B cell (primary cell): ENCODE measurements around the gene RPTOR. TPM values are rescaled to one million over a fixed set of nuclear protein-coding genes. Genes with fewer than 3 reads are reported as not detected.

Source experiments
- ATAC-seq: fragments of 200-7000 bp; cut with Tn5 transposase; one replicate; pipeline ENCODE4 v1.10.0; 2021; ENCODE audit warnings: low read depth, mild to moderate bottlenecking, moderate number of reproducible peaks, moderate library complexity
- CTCF ChIA-PET: fragments of 350-600 bp; sonication (Branson Sonifier 250); formaldehyde crosslinking; loops from one replicate; lab custom pipeline; 2021; ENCODE audit warnings: antibody characterized with exemption, inconsistent platforms; lab: Charles Lee
- POLR2A ChIA-PET: fragments of 350-600 bp; sonication (Branson Sonifier 250); formaldehyde crosslinking; loops from one replicate; lab custom pipeline; 2021; ENCODE audit warnings: antibody characterized with exemption; lab: Charles Lee
- DNase-seq: peaks from one replicate; pipeline ENCODE4 v3.0.0; 2013
- H2AFZ ChIP-seq: 2 replicates; pipeline ENCODE4 v1.6.1; 2012; ENCODE audit warnings: mild to moderate bottlenecking, low read depth, low read length; ENCODE audit not compliant: insufficient read depth, poor library complexity, severe bottlenecking
- H3K27ac ChIP-seq, 2 donors: 1 replicate in 1 of 2; 2 replicates in 1 of 2; pipeline ENCODE4 v1.5.1; 2012 to 2013; ENCODE audit warnings: low read length in 2 of 2, mild to moderate bottlenecking in 2 of 2, moderate library complexity in 1 of 2
- H3K27me3 ChIP-seq, 4 experiments: fragments of 200-600 bp in 1 of 4; sonication (generic) in 1 of 4; replicated peaks in 1 of 4; 1 replicate in 2 of 4; 2 replicates in 2 of 4; pipeline versions ENCODE4 v1.6.1 to v1.7.0; 2013 to 2016; ENCODE audit warnings: low read length in 3 of 4, mild to moderate bottlenecking in 2 of 4, mixed read lengths in 1 of 4, moderate library complexity in 1 of 4; ENCODE audit not compliant: insufficient read depth in 4 of 4, control insufficient read depth in 3 of 4; ENCODE audit errors: control extremely low read depth in 1 of 4
- H3K36me3 ChIP-seq, 2 experiments: replicated peaks in 1 of 2; 1 replicate in 1 of 2; 2 replicates in 1 of 2; pipeline versions ENCODE4 v1.6.1 to v1.7.1; 2013; ENCODE audit warnings: low read length in 1 of 2; ENCODE audit not compliant: insufficient read depth in 2 of 2, control insufficient read depth in 1 of 2; ENCODE audit errors: control extremely low read depth in 1 of 2, extremely low read depth in 1 of 2
- H3K4me1 ChIP-seq, 2 donors: fragments of 200-600 bp in 1 of 2; sonication (generic) in 1 of 2; 1 replicate in 1 of 2; 2 replicates in 1 of 2; pipeline versions ENCODE4 v1.5.1 to v1.6.1; 2013 to 2017; ENCODE audit warnings: low read length in 2 of 2; ENCODE audit not compliant: control insufficient read depth in 2 of 2, insufficient read depth in 2 of 2
- H3K4me2 ChIP-seq: replicated peaks from 2 replicates; pipeline ENCODE3; 2012; ENCODE audit warnings: mild to moderate bottlenecking, low read depth, low read length; ENCODE audit not compliant: poor library complexity, severe bottlenecking
- H3K4me3 ChIP-seq, 5 experiments: fragments of 200-600 bp in 1 of 5; sonication (generic) in 1 of 5; 1 replicate in 3 of 5; 2 replicates in 2 of 5; pipeline versions ENCODE4 v1.5.1 to v1.7.0; 2011 to 2016; ENCODE audit warnings: low read length in 4 of 5, mild to moderate bottlenecking in 4 of 5, low read depth in 2 of 5, control low read depth in 1 of 5, moderate library complexity in 1 of 5; ENCODE audit not compliant: insufficient read depth in 1 of 5; ENCODE audit errors: control extremely low read depth in 1 of 5, extremely low read depth in 1 of 5
- H3K79me2 ChIP-seq: fragments of 200-600 bp; sonication (generic); one replicate; pipeline ENCODE4 v1.6.0; 2016; ENCODE audit warnings: low read length; ENCODE audit not compliant: control insufficient read depth, insufficient read depth
- H3K9ac ChIP-seq: fragments of 200-600 bp; sonication (generic); 2 replicates; pipeline ENCODE4 v1.6.1; 2017; ENCODE audit warnings: mild to moderate bottlenecking, low read length, moderate library complexity
- H3K9me3 ChIP-seq, 3 donors: one replicate each; pipeline versions ENCODE4 v1.6.1 to v1.7.1; 2013; ENCODE audit warnings: low read length in 2 of 3; ENCODE audit not compliant: control insufficient read depth in 2 of 3, insufficient read depth in 1 of 3; ENCODE audit errors: control extremely low read depth in 1 of 3
- H4K20me1 ChIP-seq: 2 replicates; pipeline ENCODE4 v1.6.0; 2012; ENCODE audit warnings: mild to moderate bottlenecking, low read length; ENCODE audit not compliant: insufficient read depth, control insufficient read depth, poor library complexity, severe bottlenecking
- H3K27ac Mint-ChIP-seq: one replicate; pipeline ENCODE4 v1.8.0; 2021; ENCODE audit warnings: mixed read lengths
- H3K27me3 Mint-ChIP-seq: one replicate; pipeline ENCODE4 v1.8.0; 2021; ENCODE audit warnings: mixed read lengths
- H3K4me1 Mint-ChIP-seq: one replicate; pipeline ENCODE4 v1.8.0; 2021; ENCODE audit warnings: mixed read lengths
- H3K4me3 Mint-ChIP-seq: one replicate; pipeline ENCODE4 v1.8.0; 2021; ENCODE audit warnings: mixed read lengths
- H3K9me3 Mint-ChIP-seq: one replicate; pipeline ENCODE4 v1.8.0; 2022; ENCODE audit warnings: mixed read lengths; ENCODE audit not compliant: insufficient read depth
- CTCF ChIP-seq: fragments of 200-600 bp; IDR thresholded peaks from one replicate; pipeline ENCODE4 v1.8.0; 2022; ENCODE audit warnings: antibody characterized with exemption, mild to moderate bottlenecking
- EZH2 ChIP-seq: IDR thresholded peaks from 2 replicates; pipeline ENCODE4 v1.6.1; 2012; ENCODE audit warnings: borderline replicate concordance, low read depth, mild to moderate bottlenecking, moderate library complexity, low read length; ENCODE audit not compliant: insufficient read depth, poor library complexity, severe bottlenecking
- WGBS: methylation state at CpG from one replicate; pipeline ENCODE4 v1.1.5; 2013; ENCODE audit warnings: missing lambda C conversion rate; ENCODE audit not compliant: insufficient coverage; 5-methylcytosine and 5-hydroxymethylcytosine counted together
- intact Hi-C: fragments of 100-400 bp; cut with micrococcal nuclease; formaldehyde crosslinking; loops from one replicate; pipeline ENCODE4 v1.10.0; 2022
- polyA plus RNA-seq: library from polyadenylated mRNA; depleted of rRNA; stranded (reverse); fragments of >200 nt; gene quantifications from 2 replicates; pipeline ENCODE4 v1.2.3, GENCODE V29; 2012
- total RNA-seq, 2 donors: library from RNA; stranded (reverse); fragments of 120-200 nt in 1 of 2; gene quantifications; 1 replicate in 1 of 2; 2 replicates in 1 of 2; pipeline versions ENCODE4 v1.2.3 to v1.2.4, GENCODE V29; 2013 to 2022

RPTOR gene
- total and polyA plus RNA-seq, 2 donors (not counting 1 experiment from before 2014, with no cell fraction given), result 13.4 to 58.8 TPM

GRCh38 chr17:80908211-80908610, 363.6 kb downstream of the RPTOR start:
- no peaks in the 10 kb centered on the region for H3K27me3 Mint-ChIP-seq
- Histone ChIP-seq H3K4me1 (peaks cover 44 to 51% of the 10 kb centered on the region in 2 donors), H3K4me3 (no peak overlapping the region), H4K20me1 (no peaks in the 10 kb centered on the region), H3K4me2 (no peak overlapping the region), H3K9me3 (peaks cover 0 to 13% (median 5%) of the 10 kb centered on the region in 3 donors), H3K27ac (no peak overlapping the region), H3K9ac (no peak overlapping the region), H3K79me2 (peaks cover 7% of the 10 kb centered on the region), H3K36me3 (peaks cover 0 to 16% of the 10 kb centered on the region in 2 experiments), H3K27me3 (no peaks in the 10 kb centered on the region), H2AFZ (no peak overlapping the region)
- no peak for TF ChIP-seq CTCF
- no peak for TF ChIP-seq EZH2
- WGBS, result 94% methylated on average over 12 of the region's 12 CpGs
- peak overlapping the region; percentile 28 for H3K27ac Mint-ChIP-seq
- H3K4me3 Mint-ChIP-seq, result no peak overlapping the region
- ChIA-PET POLR2A (no interaction called here), CTCF (interaction anchor here (2.7 to 4.0 kb wide), 2 partner anchors 30 to 62 kb away, joined by 9 to 22 read pairs; no protein-coding TSS in a partner anchor)
- intact Hi-C loops, result no loop called here
- peaks cover 42% of the 10 kb centered on the region for H3K4me1 Mint-ChIP-seq
- ATAC-seq, result no peak
- H3K9me3 Mint-ChIP-seq, result peaks cover 2% of the 10 kb centered on the region
- DNase-seq, result no peak

- TF ChIP-seq EZH2 (no peak), CTCF (no peak)
- peak overlapping the region; percentile 68 for H3K27ac Mint-ChIP-seq
- DNase-seq, result no peak
- ATAC-seq, result no peak
- peaks cover 50 to 57% of the 10 kb centered on the region in 2 donors for H3K4me1 ChIP-seq
- H3K4me1 Mint-ChIP-seq, result peaks cover 46% of the 10 kb centered on the region
- 97% methylated on average over 13 of the region's 13 CpGs for WGBS
- H3K4me3 Mint-ChIP-seq, result no peak overlapping the region
- H3K9ac ChIP-seq, result no peak overlapping the region
- ChIA-PET CTCF (interaction anchor here (1.3 to 4.0 kb wide), 5 partner anchors 10 to 83 kb away, joined by 3 to 22 read pairs (median 9); partner anchors contain the start of gene CHMP6), POLR2A (no interaction called here)
- no peak overlapping the region for H3K4me2 ChIP-seq
- no peaks in the 10 kb centered on the region for H3K27me3 ChIP-seq
- H3K79me2 ChIP-seq, result peaks cover 7% of the 10 kb centered on the region
- no peak overlapping the region for H3K4me3 ChIP-seq
- intact Hi-C loops, result no loop called here
- H3K9me3 Mint-ChIP-seq, result peaks cover 2% of the 10 kb centered on the region
- no peaks in the 10 kb centered on the region for H3K27me3 Mint-ChIP-seq
- H2AFZ ChIP-seq, result no peak overlapping the region
- H3K27ac ChIP-seq, result peak overlapping the region in 1 of 2 donors; percentile 100
- H4K20me1 ChIP-seq, result no peaks in the 10 kb centered on the region
- peaks cover 0 to 13% (median 5%) of the 10 kb centered on the region in 3 donors for H3K9me3 ChIP-seq
- H3K36me3 ChIP-seq, result peaks cover 0 to 11% of the 10 kb centered on the region in 2 experiments
These were observed 364.1 kb downstream of the RPTOR start for GRCh38 chr17:80908776-80909175.
